AG04450 (cell line): ENCODE measurements around the gene TMEM61. TPM values are rescaled to one million over a fixed set of nuclear protein-coding genes. Genes with fewer than 3 reads are reported as not detected.

Source experiments
- CTCF ChIA-PET: fragments of 300-600, 350-600 bp; formaldehyde crosslinking; extraction: SDS; loops from one replicate; lab custom pipeline; 2022; ENCODE audit warnings: antibody characterized with exemption, inconsistent platforms; lab: Charles Lee
- POLR2A ChIA-PET: fragments of 350-600 bp; formaldehyde crosslinking; extraction: SDS; loops from one replicate; lab custom pipeline; 2021; ENCODE audit warnings: antibody characterized with exemption, inconsistent platforms; lab: Yijun Ruan, JAX
- DNase-seq: peaks from one replicate; pipeline ENCODE4 v3.0.0-alpha.2; 2011; ENCODE audit warnings: low read depth, low spot score
- H3K27ac ChIP-seq: one replicate; pipeline ENCODE4 v1.5.1; 2012; ENCODE audit warnings: low read depth, low read length, control low read depth
- H3K27me3 ChIP-seq: one replicate; pipeline ENCODE4 v1.6.0; 2012; ENCODE audit warnings: low read length; ENCODE audit not compliant: control insufficient read depth, insufficient read depth
- H3K4me3 ChIP-seq: 2 replicates; pipeline ENCODE4 v1.5.1; 2011; ENCODE audit warnings: mild to moderate bottlenecking, low read depth, low read length, control low read depth
- H3K9me3 ChIP-seq: 2 replicates; pipeline ENCODE4 v1.5.1; 2012; ENCODE audit warnings: low read length; ENCODE audit not compliant: control insufficient read depth, insufficient read depth
- CTCF ChIP-seq: IDR thresholded peaks from 2 replicates; pipeline ENCODE4 v1.5.1; 2011; ENCODE audit warnings: low read depth, low read length, control low read depth, inconsistent platforms
- polyA plus RNA-seq: library from polyadenylated mRNA; depleted of rRNA; stranded (reverse); fragments of >200 nt; gene quantifications from 2 replicates; pipeline ENCODE4 v1.2.3, GENCODE V29; 2011

TMEM61 gene
- polyA plus RNA-seq, 1 experiment: not detected

- CTCF ChIA-PET: interaction anchor here (1.6 to 5.0 kb wide), 5 partner anchors 20 to 47 kb away, joined by 3 to 223 read pairs (median 12); no protein-coding TSS in a partner anchor
- H3K4me3 ChIP-seq: no peak overlapping the region
- POLR2A ChIA-PET: no interaction called here
- no peak for TF ChIP-seq CTCF
- H3K27me3 ChIP-seq: peaks cover 57% of the 10 kb centered on the region
- H3K9me3 ChIP-seq: no peaks in the 10 kb centered on the region; the same call in 1 of the 2 replicates
- no peak for DNase-seq
- no peak overlapping the region for H3K27ac ChIP-seq
Measured at GRCh38 chr1:54995013-54995760, 14.8 kb downstream of the TMEM61 start.

- no peak for DNase-seq
- H3K27ac ChIP-seq: no peak overlapping the region
- H3K9me3 ChIP-seq: no peaks in the 10 kb centered on the region; the same call in 1 of the 2 replicates
- no peak for TF ChIP-seq CTCF
- H3K4me3 ChIP-seq: no peak overlapping the region
- CTCF ChIA-PET: interaction anchor here (0.7 to 5.0 kb wide), 17 partner anchors 8 to 271 kb away, joined by 3 to 223 read pairs (median 9); no protein-coding TSS in a partner anchor
- peaks cover 57% of the 10 kb centered on the region for H3K27me3 ChIP-seq
- POLR2A ChIA-PET: interaction anchor here (1.3 kb wide), 1 partner anchor 50 kb away, joined by 3 read pairs; no protein-coding TSS in a partner anchor
Measured at GRCh38 chr1:54995835-54996234, 15.4 kb downstream of the TMEM61 start.

GRCh38 chr1:54996359-54996868, 16.0 kb downstream of the TMEM61 start:
- Histone ChIP-seq H3K4me3 (no peak overlapping the region), H3K27me3 (peaks cover 60% of the 10 kb centered on the region), H3K27ac (no peak overlapping the region), H3K9me3 (no peaks in the 10 kb centered on the region; the same call in 1 of the 2 replicates)
- POLR2A ChIA-PET: interaction anchor here (1.3 kb wide), 1 partner anchor 51 kb away, joined by 3 read pairs; no protein-coding TSS in a partner anchor
- TF ChIP-seq CTCF: peak; percentile 75
- no peak for DNase-seq
- CTCF ChIA-PET: interaction anchor here (0.6 to 5.0 kb wide), 24 partner anchors 9 to 1181 kb away, joined by 3 to 223 read pairs (median 6); no protein-coding TSS in a partner anchor

- POLR2A ChIA-PET: interaction anchor here (1.3 kb wide), 1 partner anchor 52 kb away, joined by 3 read pairs; no protein-coding TSS in a partner anchor
- CTCF ChIA-PET: interaction anchor here (0.6 to 5.0 kb wide), 24 partner anchors 10 to 1180 kb away, joined by 3 to 223 read pairs (median 6); no protein-coding TSS in a partner anchor
- DNase-seq: no peak
Measured at GRCh38 chr1:54996869-54997710, 16.7 kb downstream of the TMEM61 start.

More at GRCh38 chr1:54996869-54997710, 16.7 kb downstream of the TMEM61 start:
- no peaks in the 10 kb centered on the region; the same call in 1 of the 2 replicates for H3K9me3 ChIP-seq
- H3K4me3 ChIP-seq: no peak overlapping the region
- no peak overlapping the region for H3K27ac ChIP-seq
- H3K27me3 ChIP-seq: peaks cover 63% of the 10 kb centered on the region
- TF ChIP-seq CTCF: no peak
